ENCODE results near the gene ADSS2. TPM values are rescaled to one million over a fixed set of nuclear protein-coding genes. Genes with fewer than 3 reads are reported as not detected.

The ADSS2 gene
- total RNA-seq, 1 donor from 2014 or later, result 27.2 TPM

DNA sequence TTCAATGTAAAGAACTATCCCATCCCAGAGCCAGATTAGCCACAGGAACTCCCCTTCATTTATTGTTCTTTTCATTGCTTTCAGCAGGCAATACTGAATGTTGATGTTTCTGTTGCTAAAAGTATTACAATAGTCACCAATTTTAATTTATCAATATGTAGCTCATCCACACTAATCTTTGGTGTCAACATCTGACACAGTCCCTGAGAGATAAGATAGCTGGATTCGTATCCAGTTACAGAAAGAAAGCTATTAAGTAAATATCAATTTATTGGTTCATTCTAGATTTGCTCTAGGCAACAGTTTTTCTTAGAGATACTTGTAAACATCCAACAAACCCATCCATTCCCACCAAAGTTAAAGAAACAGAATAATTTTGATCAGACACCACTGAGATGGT lies 4.7 kb downstream of the ADSS2 start:
- DNase-seq (ENCODE audit: low spot score), result no peak

GRCh38 chr1:244445320-244446181 lies 6.2 kb downstream of the ADSS2 start:
- no peak for DNase-seq (ENCODE audit: low spot score)

DNA sequence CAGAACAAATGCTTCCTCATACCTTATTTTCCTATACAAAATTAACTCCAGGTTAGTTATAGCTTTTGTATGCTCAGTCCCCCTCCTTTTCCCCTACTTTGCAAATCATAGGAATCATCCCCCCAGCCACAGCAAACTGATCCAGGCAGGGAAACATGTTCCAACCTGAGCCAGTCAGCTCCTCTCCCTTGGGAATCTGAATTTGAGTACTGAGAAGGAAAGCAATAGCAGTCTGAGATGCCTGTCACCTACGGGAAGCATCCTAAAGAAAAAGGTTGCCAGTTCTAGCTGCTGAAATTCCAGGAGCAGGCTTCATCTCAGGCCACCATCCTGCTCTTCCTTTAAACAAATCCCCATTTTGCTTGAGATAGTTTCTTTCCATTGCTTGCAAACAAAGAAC lies 6.9 kb downstream of the ADSS2 start:
- no peak for DNase-seq (ENCODE audit: low spot score)

DNA sequence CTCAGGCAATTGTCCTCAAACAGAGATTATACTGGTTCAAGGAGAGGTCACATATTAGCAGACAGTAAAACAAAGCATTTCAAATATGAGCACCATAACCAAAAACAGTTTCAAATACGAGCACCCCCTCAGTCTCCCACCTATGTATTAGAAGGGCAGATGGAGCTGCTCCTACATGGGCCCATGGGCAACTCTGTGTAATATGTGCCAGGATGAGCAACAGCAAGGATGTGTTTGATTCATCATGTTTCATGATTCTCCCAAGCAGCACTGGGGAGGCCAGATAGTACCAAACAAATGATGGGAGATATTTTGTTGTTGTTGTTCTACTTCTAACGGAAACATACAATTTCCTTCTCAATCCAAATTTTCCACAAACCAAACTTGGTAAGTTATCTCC lies 8.9 kb downstream of the ADSS2 start:
- DNase-seq (ENCODE audit: low spot score), result no peak

GRCh38 chr1:244439391-244440032 lies 12.2 kb downstream of the ADSS2 start:
- DNase-seq (ENCODE audit: low spot score), result no peak

- DNase-seq (ENCODE audit: low spot score), result no peak
These were observed 14.6 kb downstream of the ADSS2 start for GRCh38 chr1:244437086-244437468.

DNA sequence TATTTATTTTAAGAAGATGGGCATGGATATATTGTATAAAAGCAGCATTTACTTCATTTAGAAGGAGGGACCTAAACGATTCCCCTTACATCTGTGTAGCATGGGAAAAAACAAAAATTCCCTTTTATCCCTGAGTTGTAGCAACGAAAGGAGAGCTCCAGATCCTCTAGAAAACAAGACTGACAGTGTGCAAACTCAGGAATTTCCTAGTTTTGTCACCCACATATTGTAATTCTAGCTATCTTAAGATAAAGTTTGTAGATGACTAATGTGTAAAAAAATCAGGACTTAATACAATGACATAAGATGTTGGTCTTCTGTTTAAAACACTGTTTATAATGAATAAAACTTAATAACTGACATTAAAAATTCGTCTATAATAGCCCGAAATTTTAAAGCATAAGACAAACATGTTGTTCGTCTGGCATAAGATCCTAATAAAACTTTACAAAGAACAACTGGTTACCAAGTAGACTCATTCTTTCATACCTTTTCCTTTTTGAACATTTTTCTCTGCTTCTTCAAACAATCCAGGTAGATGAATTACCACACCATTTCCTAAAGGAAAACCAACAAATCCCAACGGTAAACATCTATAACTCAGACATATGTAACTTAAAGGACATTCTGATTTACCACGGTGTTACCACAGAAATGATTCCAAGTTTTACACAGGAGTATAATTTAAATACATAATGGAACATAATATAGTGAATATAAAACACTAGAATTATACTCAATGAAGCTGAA lies 15.2 kb downstream of the ADSS2 start:
- DNase-seq (ENCODE audit: low spot score), result no peak

DNA sequence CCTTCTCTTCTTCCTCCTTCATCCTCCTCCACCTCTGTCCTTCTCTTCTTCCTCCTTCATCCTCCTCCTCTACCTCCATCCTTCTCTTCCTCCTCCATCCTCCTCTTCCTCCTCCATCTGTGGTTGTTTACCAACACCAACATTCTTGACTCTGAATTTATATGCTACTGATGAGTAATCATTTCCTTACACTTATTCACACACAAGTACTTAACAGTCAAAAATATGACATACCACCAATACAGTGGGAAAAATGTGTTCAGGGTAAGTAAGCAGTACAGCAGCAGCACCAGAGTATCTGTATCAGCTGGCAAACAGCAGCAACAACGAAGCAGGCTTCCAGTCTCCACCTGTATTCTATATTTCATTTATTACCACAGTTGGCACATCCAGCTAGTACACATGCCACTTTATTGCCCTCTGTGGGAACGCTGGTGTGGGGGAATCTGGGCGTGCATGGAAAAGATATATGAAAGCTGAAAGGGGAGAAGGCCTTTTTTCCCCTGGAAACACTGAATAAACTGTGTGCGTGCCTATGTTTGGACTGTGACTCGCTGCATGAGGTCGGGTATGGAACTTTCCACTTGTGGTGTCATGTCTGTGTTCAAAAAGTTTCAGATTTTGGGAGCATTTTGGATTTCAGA lies 16.0 kb downstream of the ADSS2 start:
- no peak for DNase-seq (ENCODE audit: low spot score)

GRCh38 chr1:244431166-244431565 lies 20.5 kb downstream of the ADSS2 start:
- DNase-seq (ENCODE audit: low spot score), result no peak

- DNase-seq (ENCODE audit: low spot score), result no peak
These were observed 21.9 kb downstream of the ADSS2 start for GRCh38 chr1:244429818-244430217.

- no peak for DNase-seq (ENCODE audit: low spot score)
These were observed 24.1 kb downstream of the ADSS2 start for GRCh38 chr1:244427647-244428046.

DNA sequence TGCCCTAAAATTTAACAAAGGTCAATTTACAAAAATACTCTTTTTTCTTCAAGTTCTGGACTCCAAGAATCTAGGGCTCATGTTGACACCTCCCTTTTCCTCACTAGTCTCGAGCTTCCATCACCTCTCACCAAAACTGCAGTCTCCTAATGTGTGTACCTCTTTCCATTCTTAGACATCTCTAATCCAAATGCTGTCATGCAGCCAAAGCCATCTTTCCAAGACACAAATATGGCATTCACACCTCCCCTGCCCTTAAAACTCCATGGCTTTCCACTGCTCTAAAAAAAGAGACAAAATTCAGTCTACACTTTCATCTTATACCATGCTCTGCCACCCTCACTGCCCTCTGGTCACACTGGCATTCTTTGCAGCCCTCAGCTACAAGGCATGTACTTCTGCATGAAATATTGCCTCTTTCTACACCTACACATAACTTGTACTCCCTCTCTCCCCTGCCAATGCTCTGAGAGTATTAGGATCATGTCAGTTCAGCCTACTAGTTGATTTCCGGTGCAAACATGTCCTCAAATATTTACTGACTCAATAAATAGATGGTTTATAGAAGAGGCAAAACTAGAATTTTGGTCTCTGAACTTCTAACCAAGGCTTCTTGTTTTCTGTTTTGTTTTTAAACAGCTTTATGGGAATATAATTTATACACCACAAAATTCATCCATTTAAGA lies 26.9 kb downstream of the ADSS2 start:
- no peak for DNase-seq (ENCODE audit: low spot score)

DNA sequence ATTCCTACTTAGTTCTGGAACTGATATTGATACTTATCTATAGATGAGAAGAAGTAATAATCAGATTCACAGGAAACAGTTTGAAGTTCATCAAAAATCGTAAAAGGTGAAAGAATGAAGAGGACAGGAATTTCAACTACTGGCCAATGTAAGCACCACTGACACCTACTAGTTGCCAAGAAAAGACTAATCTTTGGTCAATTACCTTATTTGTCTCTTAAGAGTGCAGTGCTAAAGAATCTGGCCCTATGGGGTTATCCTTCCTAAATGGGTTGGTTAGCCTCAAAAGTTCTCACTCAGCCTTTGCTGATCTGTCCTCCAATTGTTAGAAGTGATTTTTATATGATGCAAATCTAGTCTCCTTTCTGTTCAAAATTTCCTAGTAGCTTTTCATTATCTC lies 29.5 kb downstream of the ADSS2 start:
- no peak for DNase-seq (ENCODE audit: low spot score)

- no peak for DNase-seq (ENCODE audit: low spot score)
These were observed 32.7 kb downstream of the ADSS2 start for GRCh38 chr1:244419024-244419423.

DNA sequence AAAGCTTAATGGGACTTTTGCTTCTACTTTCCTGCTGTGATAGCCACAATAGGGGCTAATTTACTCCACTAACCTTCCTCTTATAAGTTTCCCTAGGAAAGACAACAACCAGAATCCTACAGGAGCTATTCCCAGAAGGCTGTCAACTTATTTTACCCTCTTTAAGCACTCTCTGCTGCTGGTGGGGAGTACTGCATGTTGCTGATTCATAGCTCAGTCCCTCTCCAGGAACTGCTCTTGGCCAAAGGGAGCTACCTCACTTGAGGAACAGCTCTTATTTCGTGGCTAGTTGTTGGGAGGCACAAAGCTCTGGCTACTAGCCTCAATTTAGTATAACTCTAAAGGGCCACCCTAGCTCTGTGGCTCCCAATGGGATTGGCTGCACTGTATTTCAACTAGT lies 37.2 kb downstream of the ADSS2 start:
- no peak for DNase-seq (ENCODE audit: low spot score)

GRCh38 chr1:244413736-244414135 lies 38.0 kb downstream of the ADSS2 start:
- DNase-seq (ENCODE audit: low spot score), result no peak

DNA sequence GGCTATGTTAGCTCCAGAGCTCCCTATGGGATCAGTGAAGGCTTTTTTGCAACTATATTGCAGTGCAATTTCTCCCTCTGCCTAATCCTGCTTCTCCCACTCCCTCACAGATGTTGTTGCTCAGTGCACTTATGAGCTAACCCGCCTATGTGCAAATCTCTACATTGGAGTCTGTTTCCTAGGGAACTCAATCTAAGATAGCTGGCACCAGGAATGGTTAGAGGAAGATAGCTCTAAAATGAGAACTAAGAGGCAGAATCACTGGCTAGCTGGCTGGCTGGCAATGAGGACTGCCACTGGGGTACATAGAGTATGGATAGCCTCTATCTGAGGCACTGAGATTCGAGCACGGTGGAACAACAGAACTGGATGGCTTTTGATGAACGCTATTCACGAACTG lies 39.5 kb downstream of the ADSS2 start:
- no peak for DNase-seq (ENCODE audit: low spot score)

DNA sequence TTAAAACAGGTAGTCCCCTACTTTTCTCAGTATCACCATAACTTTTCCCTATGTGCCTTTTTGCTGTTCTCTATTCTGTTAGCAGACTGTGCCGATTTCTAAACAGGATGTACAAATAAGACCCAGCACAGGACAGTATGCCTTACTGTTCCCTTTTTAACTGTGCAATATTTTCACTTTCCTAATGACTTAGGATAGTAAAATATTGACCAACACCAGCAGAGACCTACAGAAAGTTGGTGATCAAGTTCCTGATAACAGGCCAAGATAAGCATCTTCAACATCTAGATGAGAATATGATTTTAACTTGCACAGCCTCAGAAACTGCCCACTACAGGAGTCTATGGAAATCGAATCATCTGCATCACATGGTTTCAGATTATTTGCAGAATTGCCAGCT lies 42.0 kb downstream of the ADSS2 start:
- DNase-seq (ENCODE audit: low spot score), result no peak

GRCh38 chr1:244406337-244406736 lies 45.4 kb downstream of the ADSS2 start:
- no peak for DNase-seq (ENCODE audit: low spot score)

DNA sequence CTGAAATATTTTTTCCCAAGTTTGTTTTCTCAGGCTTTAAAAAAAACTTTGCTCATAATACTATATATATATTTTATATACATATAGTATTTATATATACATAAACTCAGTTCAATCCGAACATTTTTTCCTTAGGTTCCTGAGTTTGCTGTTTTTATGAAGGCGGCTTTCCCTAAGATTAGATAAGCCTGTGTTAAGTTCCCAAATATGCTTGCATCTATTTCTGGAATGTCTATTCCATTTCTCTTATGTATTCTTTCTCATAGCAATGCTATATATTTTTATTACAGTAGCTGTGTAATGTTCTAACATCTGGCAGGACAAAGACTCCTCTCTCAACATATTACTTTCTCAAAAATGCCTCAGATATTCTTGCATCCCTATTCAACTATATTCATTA lies 45.9 kb downstream of the ADSS2 start:
- DNase-seq (ENCODE audit: low spot score), result no peak

- no peak for DNase-seq (ENCODE audit: low spot score)
These were observed 48.3 kb downstream of the ADSS2 start for GRCh38 chr1:244403431-244403830.

All from mesenteric fat pad (tissue), 1 donor.